ENCODE data around the gene ADAM10. TPM values are rescaled to one million over a fixed set of nuclear protein-coding genes. Genes with fewer than 3 reads are reported as not detected.

ADAM10 gene
- total RNA-seq, 4 donors from 2014 or later, result 45.1 to 57.0 (median 52.5) TPM

DNA sequence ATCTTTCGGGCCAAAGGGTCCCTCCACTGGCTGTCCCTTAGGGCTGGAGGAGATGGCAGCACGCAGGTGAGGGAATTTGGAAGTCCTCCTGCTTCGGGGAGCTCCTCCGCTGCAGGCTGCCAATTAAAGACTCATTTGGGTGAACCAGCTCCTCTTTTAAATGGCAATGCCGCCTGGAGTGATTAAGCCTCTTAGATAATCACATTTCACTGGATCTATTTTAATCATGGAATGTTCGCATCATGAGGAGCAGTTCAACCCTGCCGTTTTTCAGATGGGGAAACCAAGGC lies 199.8 kb downstream of the ADAM10 start:
- Histone ChIP-seq H3K27me3 (no peaks in the 10 kb centered on the region), H3K4me3 (no peak overlapping the region), H3K36me3 (no peaks in the 10 kb centered on the region), H3K4me1 (peaks cover 20% of the 10 kb centered on the region), H3K9me3 (no peaks in the 10 kb centered on the region), H3K27ac (no peak overlapping the region)
- TF ChIP-seq POLR2A (IDR thresholded peaks at IDR 0.05), result no peak
- no peak for TF ChIP-seq EP300 (IDR thresholded peaks at IDR 0.05)
- TF ChIP-seq, protein P1, sequence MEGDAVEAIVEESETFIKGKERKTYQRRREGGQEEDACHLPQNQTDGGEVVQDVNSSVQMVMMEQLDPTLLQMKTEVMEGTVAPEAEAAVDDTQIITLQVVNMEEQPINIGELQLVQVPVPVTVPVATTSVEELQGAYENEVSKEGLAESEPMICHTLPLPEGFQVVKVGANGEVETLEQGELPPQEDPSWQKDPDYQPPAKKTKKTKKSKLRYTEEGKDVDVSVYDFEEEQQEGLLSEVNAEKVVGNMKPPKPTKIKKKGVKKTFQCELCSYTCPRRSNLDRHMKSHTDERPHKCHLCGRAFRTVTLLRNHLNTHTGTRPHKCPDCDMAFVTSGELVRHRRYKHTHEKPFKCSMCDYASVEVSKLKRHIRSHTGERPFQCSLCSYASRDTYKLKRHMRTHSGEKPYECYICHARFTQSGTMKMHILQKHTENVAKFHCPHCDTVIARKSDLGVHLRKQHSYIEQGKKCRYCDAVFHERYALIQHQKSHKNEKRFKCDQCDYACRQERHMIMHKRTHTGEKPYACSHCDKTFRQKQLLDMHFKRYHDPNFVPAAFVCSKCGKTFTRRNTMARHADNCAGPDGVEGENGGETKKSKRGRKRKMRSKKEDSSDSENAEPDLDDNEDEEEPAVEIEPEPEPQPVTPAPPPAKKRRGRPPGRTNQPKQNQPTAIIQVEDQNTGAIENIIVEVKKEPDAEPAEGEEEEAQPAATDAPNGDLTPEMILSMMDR (IDR thresholded peaks at IDR 0.05), result no peak
- TF ChIP-seq POLR2AphosphoS5 (IDR thresholded peaks at IDR 0.05), result no peak
- 87% methylated on average over 7 of the region's 7 CpGs for WGBS
- DNase-seq (ENCODE audit: low spot score in 2 of 2), result no peak

DNA sequence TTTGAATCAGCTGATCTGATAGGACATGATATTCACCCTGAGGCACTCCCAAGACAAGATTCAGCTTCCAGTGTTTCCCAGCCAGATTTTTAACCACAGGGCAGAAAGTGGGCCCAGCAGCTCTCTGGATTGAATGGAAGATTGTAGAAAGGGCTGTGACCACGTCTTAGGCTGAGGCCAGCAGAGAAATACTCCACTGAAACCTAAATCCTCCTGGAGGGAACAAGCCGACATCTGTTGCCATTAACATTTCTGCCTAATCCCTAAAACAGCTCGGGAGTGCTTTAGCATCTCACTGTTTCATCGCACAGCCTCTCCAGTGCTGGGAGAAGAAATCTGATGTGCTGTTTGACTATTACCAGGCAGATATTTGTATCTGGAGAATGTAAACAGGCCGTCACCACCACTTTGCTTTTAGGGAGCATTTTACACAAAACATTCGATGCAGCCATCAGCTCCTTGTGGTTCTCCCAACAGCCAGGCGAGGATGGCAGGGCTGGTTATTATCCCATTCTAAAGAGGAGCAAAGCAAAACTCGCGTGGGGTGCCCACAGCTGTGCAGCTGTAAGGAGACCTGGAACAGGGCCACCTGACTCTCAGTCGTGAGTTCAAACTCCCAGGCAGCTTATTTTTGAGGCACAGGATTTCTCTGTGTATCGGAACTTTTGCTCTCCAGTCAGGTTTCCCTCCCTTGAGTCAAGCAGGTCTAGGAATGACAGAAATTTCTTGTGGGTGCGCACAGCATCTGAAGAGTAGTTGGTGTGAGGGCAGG lies 200.3 kb downstream of the ADAM10 start:
- Histone ChIP-seq H3K36me3 (no peaks in the 10 kb centered on the region), H3K9me3 (no peaks in the 10 kb centered on the region), H3K4me1 (peaks cover 20% of the 10 kb centered on the region), H3K4me3 (no peak overlapping the region), H3K27me3 (no peaks in the 10 kb centered on the region), H3K27ac (no peak overlapping the region)
- DNase-seq (ENCODE audit: low spot score in 2 of 2), result no peak
- no peak for TF ChIP-seq POLR2AphosphoS5 (IDR thresholded peaks at IDR 0.05)
- TF ChIP-seq, protein P1 (IDR thresholded peaks at IDR 0.05), result no peak
- TF ChIP-seq POLR2A (IDR thresholded peaks at IDR 0.05), result no peak
- TF ChIP-seq EP300 (IDR thresholded peaks at IDR 0.05), result no peak
- 78% methylated on average over 12 of the region's 12 CpGs for WGBS

DNA sequence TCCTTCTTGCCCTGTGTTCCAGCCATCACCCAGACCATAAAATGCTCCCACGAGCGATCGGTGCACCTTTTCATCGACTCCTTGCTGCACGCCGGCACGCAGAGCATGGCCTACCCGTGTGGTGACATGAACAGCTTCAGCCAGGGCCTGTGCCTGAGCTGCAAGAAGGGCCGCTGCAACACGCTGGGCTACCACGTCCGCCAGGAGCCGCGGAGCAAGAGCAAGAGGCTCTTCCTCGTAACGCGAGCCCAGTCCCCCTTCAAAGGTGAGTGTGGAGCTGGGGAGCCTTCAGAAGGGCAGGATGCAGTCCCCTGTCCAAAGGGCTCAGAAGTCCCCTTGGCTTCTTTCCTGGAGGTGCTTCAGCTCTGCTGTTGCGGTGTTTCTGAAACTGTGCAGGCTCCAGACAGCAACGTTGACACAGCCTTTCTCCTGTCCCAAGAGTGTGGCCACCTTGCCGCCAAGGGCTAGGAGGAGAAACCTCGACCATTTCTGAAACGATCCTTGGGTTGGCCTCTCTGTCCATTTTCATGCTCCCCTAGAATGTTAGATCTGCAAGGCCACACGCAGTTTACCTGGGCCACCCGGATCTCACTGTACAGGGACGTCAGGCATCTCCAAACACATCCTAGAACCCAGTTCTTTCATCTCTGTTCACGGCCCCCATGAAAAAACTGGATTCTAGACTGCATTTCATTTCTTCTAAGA lies 201.0 kb downstream of the ADAM10 start:
- no peak overlapping the region for H3K4me3 ChIP-seq
- DNase-seq (ENCODE audit: low spot score in 2 of 2), result no peak
- H3K9me3 ChIP-seq, result no peaks in the 10 kb centered on the region
- no peak for TF ChIP-seq POLR2AphosphoS5 (IDR thresholded peaks at IDR 0.05)
- TF ChIP-seq POLR2A (IDR thresholded peaks at IDR 0.05), result no peak
- TF ChIP-seq, protein P1 (IDR thresholded peaks at IDR 0.05), result no peak
- TF ChIP-seq EP300 (IDR thresholded peaks at IDR 0.05), result no peak
- 95% methylated on average over 21 of the region's 26 CpGs for WGBS
- no peaks in the 10 kb centered on the region for H3K27me3 ChIP-seq
- H3K27ac ChIP-seq, result no peak overlapping the region
- H3K4me1 ChIP-seq, result peaks cover 20% of the 10 kb centered on the region
- no peaks in the 10 kb centered on the region for H3K36me3 ChIP-seq

DNA sequence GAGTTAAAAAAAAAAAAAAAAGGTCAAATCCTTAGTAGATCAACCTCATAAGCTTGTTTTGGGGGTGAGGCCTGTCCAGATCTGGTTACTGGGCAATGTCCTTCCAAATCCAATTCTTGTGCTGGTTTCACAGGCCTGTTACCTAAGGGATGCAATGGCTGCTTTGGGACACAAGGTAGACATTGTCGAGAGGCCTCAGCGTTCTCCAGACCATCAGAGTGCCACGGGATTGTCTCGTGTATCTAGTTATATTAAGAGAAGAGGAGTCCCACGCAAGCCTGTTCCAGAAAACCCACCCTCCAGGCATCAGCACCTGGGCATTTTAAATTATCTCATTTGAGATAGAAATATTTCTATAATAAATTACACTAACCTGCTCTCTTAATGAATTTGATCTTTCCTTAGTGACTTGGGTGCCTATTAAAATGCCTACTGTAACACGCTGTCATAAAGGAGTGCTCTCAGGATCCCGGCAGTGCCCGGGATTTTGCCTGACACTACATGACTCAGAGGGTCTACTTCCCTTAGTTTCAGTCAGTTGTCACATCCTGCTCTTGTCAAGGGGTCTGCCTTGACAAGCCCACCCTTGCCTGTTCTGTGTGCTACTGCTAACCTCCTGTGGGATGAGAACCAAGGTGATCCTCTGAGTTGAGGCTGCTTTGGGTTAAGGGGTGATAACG lies 201.7 kb downstream of the ADAM10 start:
- peaks cover 19% of the 10 kb centered on the region for H3K4me1 ChIP-seq
- H3K9me3 ChIP-seq, result no peaks in the 10 kb centered on the region
- 89% methylated on average over 9 of the region's 9 CpGs for WGBS
- H3K36me3 ChIP-seq, result no peaks in the 10 kb centered on the region
- no peaks in the 10 kb centered on the region for H3K27me3 ChIP-seq
- H3K27ac ChIP-seq, result no peak overlapping the region
- no peak overlapping the region for H3K4me3 ChIP-seq
- no peak for DNase-seq (ENCODE audit: low spot score in 2 of 2)
- TF ChIP-seq POLR2A (IDR thresholded peaks at IDR 0.05), result no peak

DNA sequence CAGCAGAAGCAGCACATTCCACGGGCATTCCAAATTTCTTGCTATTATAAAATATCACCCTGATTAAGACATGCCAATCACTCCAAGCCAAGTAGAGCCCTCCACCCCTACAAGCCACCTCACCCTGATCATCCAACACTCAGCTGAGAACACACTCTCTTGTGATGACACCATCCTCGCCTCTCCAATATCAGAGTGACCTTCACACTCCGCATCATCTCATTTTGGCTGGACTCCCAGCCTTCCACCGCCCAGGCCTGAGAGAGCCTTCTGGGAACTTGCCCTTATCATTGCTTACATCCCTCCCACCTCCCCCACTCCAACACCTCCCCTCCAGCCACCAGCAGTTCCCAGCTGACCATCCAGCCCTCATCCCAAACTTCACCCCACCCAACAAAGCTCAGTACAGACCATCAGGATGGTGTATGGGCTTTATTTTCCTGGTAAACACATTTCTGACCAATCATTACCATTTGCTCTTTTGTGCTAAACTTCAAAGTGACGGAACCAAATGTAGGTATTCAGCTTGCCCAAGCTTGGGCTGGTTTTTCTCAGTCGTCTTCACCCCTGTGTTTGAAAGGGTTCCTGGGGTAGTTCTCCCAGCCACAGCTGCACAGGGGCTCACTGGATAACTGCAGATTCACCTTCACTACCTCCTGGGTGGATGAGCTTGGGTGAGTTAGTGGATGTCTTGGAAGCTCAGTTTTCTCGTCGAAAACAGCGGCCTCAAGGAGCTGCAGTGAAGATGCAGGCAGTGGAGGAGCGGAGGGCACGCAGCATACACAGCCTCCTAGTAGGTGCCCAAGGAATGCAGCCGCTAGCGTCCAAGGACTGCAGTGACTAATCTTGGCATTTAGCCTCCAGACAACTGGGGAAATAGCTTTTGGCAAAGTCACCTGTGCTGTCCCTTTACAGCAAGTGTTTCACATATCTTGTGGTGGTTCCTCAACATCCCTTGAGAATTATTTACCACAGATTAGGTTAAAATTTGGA lies 202.6 kb downstream of the ADAM10 start:
- H3K4me1 ChIP-seq, result peaks cover 11% of the 10 kb centered on the region
- no peak for DNase-seq (ENCODE audit: low spot score in 2 of 2)
- H3K36me3 ChIP-seq, result no peaks in the 10 kb centered on the region
- no peak overlapping the region for H3K4me3 ChIP-seq
- H3K9me3 ChIP-seq, result no peaks in the 10 kb centered on the region
- no peak overlapping the region for H3K27ac ChIP-seq
- 81% methylated on average over 13 of the region's 13 CpGs for WGBS
- TF ChIP-seq POLR2AphosphoS5 (IDR thresholded peaks at IDR 0.05), result no peak
- TF ChIP-seq EP300 (IDR thresholded peaks at IDR 0.05), result no peak
- no peak for TF ChIP-seq POLR2A (IDR thresholded peaks at IDR 0.05)
- TF ChIP-seq, protein P1 (IDR thresholded peaks at IDR 0.05), result no peak
- no peaks in the 10 kb centered on the region for H3K27me3 ChIP-seq
